Neuron (in vitro differentiated cells): ENCODE measurements around the gene TRH.
A peak's percentile ranks its signal among the peaks of the same experiment; 100 is the strongest.

Experiments used
- H2AFZ ChIP-seq: one replicate; pipeline ENCODE4 v1.6.1; 2013; ENCODE audit warnings: low read depth, mild to moderate bottlenecking, inconsistent platforms, low read length, moderate library complexity
- H3K27me3 ChIP-seq: one replicate; pipeline ENCODE4 v1.6.1; 2013; ENCODE audit warnings: low read length; ENCODE audit not compliant: insufficient read depth
- H3K36me3 ChIP-seq: one replicate; pipeline ENCODE4 v1.6.1; 2013; ENCODE audit warnings: low read length; ENCODE audit not compliant: insufficient read depth
- H3K4me1 ChIP-seq: one replicate; pipeline ENCODE4 v1.6.1; 2013; ENCODE audit warnings: low read length; ENCODE audit not compliant: insufficient read depth
- H3K4me3 ChIP-seq: 2 replicates; pipeline ENCODE4 v1.5.1; 2013; ENCODE audit warnings: mild to moderate bottlenecking, low read length, moderate library complexity
- H3K9me3 ChIP-seq: one replicate; pipeline ENCODE4 v1.6.1; 2013; ENCODE audit warnings: low read length

Gene TRH, protein sequence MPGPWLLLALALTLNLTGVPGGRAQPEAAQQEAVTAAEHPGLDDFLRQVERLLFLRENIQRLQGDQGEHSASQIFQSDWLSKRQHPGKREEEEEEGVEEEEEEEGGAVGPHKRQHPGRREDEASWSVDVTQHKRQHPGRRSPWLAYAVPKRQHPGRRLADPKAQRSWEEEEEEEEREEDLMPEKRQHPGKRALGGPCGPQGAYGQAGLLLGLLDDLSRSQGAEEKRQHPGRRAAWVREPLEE

DNA sequence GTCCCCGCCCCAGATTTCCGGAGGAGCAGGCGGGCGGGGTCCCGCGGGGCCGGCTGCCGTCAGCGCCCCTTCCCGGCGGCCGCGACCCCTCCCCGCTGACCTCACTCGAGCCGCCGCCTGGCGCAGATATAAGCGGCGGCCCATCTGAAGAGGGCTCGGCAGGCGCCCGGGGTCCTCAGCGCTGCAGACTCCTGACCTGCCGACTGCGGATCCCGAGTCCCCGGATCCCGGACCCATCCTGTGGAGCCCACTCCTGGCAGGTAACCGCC is at the start of gene TRH:
TRH (plus strand) TSS at position 157 of the 269 bp plus-strand sequence. CDS start 1,097 bp downstream, outside the sequence.
- no peaks in the 10 kb centered on the region for H3K36me3 ChIP-seq
- H3K9me3 ChIP-seq = no peaks in the 10 kb centered on the region
- H3K27me3 ChIP-seq = peaks cover 72% of the 10 kb centered on the region

DNA sequence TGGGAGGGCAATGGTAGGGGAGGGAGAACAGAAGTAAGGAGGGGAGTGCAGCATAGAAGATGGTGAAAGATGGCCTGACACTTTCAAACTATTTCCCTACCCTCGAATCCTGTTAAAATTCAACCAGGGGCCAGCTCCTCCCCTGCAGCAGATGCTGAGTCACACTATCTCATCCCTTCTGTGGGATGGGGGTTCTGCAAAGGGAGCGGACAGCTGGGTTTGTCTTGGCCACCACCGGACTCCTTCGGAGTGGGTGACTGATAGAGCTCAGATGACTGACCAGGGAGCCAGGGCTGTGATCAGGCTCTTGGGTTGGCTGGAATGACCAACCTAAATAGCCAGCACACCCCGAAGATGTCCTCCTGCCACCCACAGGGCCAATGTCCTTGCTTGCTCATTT is 47.4 kb upstream of the TRH start:
- H3K4me3 ChIP-seq = no peak overlapping the region
- H3K4me1 ChIP-seq = no peaks in the 10 kb centered on the region
- no peak overlapping the region for H2AFZ ChIP-seq
- H3K9me3 ChIP-seq = peaks cover 3% of the 10 kb centered on the region
- H3K27me3 ChIP-seq = no peaks in the 10 kb centered on the region
- H3K36me3 ChIP-seq = no peaks in the 10 kb centered on the region

More for the DNA sequence above, at the start of gene TRH:
- H2AFZ ChIP-seq = peak within 1 kb of the TSS; percentile 39
- H3K4me1 ChIP-seq = peaks cover 14% of the 10 kb centered on the region
- peak within 1 kb of the TSS; percentile 31 for H3K4me3 ChIP-seq

DNA sequence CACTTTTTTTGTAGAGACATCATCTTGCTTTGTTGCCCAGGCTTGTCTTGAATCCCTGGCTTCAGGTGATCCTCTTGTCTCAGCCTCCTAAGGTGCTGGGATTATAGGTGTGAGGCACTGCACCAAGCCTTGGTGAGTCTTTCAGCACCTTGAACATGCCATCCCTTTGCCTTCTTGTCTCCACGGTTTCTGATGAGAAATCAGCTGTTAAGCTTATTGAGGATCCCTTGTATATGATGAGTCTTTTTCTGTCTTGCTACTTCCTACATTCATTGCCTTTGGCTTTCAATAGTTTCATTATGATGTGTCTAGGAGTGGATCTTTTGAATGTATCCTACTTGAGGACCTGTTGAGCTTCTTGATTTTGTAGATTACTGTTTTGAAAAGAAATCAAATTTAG is 45.1 kb upstream of the TRH start:
- Histone ChIP-seq H3K4me1 (no peaks in the 10 kb centered on the region), H3K27me3 (no peaks in the 10 kb centered on the region), H3K36me3 (no peaks in the 10 kb centered on the region), H3K4me3 (no peak overlapping the region), H2AFZ (no peak overlapping the region), H3K9me3 (peaks cover 3% of the 10 kb centered on the region)

DNA sequence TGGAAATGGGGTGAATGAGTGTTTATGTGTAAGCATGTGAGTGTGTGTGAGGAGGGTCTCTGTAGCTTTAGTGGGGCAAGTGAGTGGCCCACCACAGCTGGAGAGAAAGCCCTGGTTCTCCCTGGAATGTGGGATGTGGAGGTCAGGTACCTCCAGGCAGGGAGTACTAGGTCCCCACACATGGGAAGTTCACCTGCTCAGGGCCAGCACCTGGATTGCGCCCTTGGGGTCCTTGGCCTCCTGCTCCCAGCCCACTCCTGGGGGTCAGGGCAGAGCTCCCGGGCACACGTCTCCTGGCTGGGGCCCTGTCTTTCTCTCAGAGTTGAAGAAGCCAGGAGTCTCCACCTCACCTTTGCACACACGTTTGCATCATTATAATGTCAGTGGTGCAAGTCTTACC is 41.0 kb upstream of the TRH start:
- H3K36me3 ChIP-seq = no peaks in the 10 kb centered on the region
- H3K9me3 ChIP-seq = peaks cover 3% of the 10 kb centered on the region
- peaks cover 7% of the 10 kb centered on the region for H3K4me1 ChIP-seq
- H3K27me3 ChIP-seq = no peaks in the 10 kb centered on the region
- no peak overlapping the region for H2AFZ ChIP-seq
- H3K4me3 ChIP-seq = no peak overlapping the region

DNA sequence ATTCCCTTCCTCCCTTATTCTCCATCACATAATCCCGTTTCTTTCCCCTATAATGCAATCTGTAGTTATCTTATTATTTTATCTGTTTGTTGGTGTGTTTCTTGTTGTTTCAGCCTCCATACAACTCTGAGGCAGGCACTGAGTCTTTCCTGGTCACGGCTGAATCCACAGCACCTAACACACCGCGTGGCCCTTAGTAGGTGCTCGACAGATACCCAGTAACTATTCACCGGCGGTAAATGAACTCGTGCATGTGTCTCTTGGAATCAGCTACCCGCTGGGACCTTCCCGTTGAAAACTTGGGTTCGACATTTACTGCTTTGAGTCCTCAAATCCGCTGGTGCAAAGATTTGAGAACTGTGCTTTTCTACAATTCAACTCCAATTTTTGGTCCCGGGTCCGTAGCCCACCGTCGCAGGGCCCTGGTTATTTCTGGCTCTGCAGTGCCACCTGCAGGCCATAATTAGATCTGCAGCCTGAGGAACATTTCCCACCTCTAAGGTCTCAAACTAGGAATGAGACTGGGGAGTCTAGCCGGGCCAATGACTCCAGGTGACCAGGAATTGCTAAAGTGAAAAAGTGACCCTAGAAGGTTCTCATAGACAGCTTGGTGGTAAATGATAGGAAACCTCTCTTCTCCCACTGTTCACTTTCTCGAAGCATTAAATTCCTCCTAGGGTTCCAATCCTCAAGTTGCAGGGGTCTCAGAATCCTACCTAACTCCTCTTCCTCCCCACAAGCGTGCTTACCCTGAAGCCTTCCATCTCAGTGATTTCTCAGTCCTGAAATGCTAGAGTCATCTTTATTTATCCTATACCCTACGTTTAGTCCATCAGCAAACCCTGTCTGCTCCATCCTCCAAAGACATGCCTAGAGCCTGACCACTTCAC is 40.0 kb upstream of the TRH start:
- no peak overlapping the region for H2AFZ ChIP-seq
- peaks cover 7% of the 10 kb centered on the region for H3K4me1 ChIP-seq
- H3K27me3 ChIP-seq = no peaks in the 10 kb centered on the region
- no peaks in the 10 kb centered on the region for H3K9me3 ChIP-seq
- H3K36me3 ChIP-seq = no peaks in the 10 kb centered on the region
- H3K4me3 ChIP-seq = no peak overlapping the region

DNA sequence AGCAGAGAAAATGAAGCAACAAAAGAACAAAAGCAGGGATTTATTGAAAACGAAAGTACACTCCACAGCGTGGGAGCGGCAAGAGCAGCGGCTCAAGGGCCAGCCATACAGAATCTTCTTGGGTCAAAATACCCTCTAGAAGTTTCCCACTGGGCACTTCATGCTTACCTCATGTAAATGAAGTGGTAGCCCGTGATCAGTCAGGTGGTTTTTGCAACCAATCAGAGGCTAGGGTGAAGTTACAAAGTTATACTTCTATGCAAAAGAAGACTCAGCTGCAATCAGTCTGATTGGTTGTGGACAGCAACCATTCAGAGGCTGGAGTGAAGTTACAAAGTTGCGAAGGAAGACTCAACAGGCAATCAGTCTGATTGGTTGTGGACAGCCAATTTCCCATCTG is 37.8 kb upstream of the TRH start:
- Histone ChIP-seq H3K4me3 (peak overlapping the region; percentile 12), H3K9me3 (no peaks in the 10 kb centered on the region), H3K27me3 (no peaks in the 10 kb centered on the region), H3K36me3 (no peaks in the 10 kb centered on the region), H2AFZ (peak overlapping the region; percentile 42), H3K4me1 (peaks cover 7% of the 10 kb centered on the region)

DNA sequence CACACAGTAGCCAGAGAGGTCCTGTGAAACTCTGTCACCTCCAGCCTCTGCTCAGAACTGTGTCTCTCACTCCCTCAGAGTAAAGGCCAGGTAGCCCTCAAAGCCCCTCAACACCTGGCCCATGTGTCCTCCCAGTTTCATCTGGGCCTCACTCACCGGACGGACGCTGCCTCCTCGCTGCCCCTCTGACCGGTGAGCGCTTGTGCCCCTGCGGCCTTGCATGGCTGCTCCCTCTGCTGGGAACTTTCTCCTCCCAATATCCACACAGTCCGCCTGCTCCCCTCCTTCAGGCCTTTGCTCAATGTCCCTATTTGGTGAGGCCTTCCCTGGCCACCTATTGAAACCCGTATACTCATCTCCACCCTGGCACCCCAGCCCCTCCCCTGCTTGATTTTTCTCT is 36.8 kb upstream of the TRH start:
- peaks cover 7% of the 10 kb centered on the region for H3K4me1 ChIP-seq
- H3K4me3 ChIP-seq = no peak overlapping the region
- H3K36me3 ChIP-seq = no peaks in the 10 kb centered on the region
- no peaks in the 10 kb centered on the region for H3K27me3 ChIP-seq
- H2AFZ ChIP-seq = no peak overlapping the region
- H3K9me3 ChIP-seq = no peaks in the 10 kb centered on the region

DNA sequence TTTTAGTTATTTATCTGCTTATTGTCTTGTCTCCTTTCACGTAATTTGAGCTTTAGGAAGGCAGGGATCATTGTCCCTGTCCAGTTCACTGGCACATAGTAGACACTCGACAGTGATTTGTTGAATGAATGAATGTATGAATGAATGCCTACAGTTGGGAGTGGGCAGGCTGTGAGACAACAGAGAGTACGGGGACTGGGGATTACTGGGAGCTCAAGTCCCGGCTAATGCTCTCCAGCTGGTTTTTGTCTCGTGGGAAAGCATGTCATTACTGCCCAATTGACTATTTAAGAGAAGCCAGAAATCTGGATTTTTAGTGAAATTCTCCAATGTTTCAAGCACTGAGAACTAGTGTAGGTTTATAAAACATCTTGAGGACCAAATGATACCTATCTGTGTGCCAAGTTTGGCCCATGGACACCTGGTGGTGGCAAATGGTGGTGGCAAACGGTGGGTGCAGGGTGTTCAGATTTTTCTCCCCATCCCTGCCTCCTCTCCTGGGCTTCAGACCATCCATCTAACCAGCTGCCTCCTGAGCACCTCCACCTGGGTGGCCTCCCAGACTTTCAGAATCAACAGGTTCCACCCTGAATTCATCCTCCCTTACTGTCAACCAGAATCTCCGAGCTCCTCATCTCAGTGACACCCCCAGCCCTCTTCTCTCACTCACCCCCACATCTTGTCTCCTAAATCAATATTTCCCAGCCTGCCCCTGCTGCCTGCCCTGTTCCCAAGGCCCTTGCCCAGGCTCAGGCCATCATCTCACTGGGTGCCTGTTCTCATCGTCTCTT is 36.2 kb upstream of the TRH start:
- H3K4me1 ChIP-seq = peaks cover 7% of the 10 kb centered on the region
- no peak overlapping the region for H3K4me3 ChIP-seq
- no peak overlapping the region for H2AFZ ChIP-seq
- H3K36me3 ChIP-seq = no peaks in the 10 kb centered on the region
- H3K27me3 ChIP-seq = no peaks in the 10 kb centered on the region
- no peaks in the 10 kb centered on the region for H3K9me3 ChIP-seq

DNA sequence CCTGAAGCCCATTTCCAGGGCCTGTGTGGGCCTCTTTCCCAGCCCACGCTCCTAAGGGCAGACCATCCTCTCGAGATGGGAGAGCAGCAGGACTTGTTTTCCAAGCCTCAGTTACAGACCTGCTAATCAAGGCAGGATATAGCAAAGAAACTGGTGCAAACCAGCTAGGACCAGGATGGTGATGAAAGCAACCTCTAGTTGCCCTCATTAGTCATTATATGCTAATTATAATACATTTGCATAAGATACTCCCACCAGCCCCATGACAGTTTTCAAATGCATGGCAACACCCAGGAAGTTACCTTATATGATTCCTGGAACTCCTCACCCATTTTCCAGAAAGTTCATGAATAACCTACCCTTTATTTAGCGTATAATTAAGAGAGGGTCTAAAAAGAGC is 34.4 kb upstream of the TRH start:
- H3K9me3 ChIP-seq = no peaks in the 10 kb centered on the region
- no peaks in the 10 kb centered on the region for H3K27me3 ChIP-seq
- H3K4me1 ChIP-seq = peaks cover 7% of the 10 kb centered on the region
- H2AFZ ChIP-seq = no peak overlapping the region
- no peak overlapping the region for H3K4me3 ChIP-seq
- H3K36me3 ChIP-seq = no peaks in the 10 kb centered on the region

DNA sequence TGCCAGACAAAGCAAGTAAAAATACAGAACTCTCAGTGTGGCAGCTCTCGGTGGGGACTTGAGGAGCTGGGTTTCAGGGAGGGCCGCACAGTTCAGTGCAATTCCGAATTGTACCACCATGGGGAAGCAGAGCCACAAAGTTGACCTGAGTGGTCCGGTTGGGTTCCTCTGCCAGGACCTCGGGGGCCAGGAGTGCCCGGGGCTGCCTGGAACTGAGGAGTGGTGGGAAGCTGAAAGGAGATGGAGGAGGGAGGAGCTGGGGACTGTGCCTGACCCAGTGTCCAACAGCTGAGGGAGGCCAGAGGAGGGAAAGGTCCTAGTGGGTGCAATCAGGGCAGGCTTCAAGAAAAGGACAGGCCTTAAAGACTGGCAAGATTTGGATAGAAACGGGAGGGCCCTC is 32.2 kb upstream of the TRH start:
- Histone ChIP-seq H3K27me3 (no peaks in the 10 kb centered on the region), H3K4me1 (no peaks in the 10 kb centered on the region), H3K4me3 (no peak overlapping the region), H2AFZ (no peak overlapping the region), H3K9me3 (peaks cover 3% of the 10 kb centered on the region), H3K36me3 (no peaks in the 10 kb centered on the region)

DNA sequence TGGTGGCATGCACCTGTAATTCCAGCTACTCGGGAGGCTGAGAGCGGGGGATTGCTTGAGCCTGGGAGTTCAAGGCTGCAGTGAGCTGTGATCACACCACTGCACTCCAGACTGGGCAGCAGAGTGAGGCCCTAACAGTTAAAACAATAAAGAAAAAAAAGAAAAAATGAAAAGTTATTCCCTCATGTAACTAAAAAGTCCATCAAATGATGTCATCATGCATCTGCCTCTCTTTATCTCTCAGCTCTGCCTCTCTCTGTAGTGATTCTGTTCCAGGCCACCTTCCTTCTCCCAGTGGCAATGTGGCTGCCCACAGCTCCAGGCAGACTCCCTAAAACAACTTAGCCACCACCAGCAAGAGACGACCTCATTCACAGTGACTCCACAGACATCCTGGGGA is 31.5 kb upstream of the TRH start:
- H3K4me1 ChIP-seq = no peaks in the 10 kb centered on the region
- no peaks in the 10 kb centered on the region for H3K27me3 ChIP-seq

DNA sequence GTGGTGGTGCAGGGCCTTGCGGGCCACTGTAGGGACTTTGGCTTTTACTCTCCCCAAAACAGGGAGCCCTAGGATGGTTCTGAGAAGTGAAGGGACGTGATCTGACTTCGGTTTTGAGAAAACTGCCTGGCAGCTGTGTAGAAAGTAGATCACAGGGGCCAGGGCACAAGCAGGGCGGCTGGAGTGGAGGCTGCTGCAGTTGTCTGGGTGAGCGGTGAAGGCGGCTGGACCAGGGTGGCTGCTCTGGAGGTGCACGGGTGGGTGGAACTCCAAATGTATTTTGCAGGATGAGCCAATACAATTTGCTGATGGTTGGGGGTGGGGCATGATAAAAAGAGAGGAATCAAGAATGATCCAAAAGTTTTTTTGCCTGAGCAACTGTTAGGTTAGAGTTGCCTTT is 29.8 kb upstream of the TRH start:
- H3K27me3 ChIP-seq = no peaks in the 10 kb centered on the region
- no peak overlapping the region for H3K4me3 ChIP-seq
- H3K4me1 ChIP-seq = no peaks in the 10 kb centered on the region
- no peak overlapping the region for H2AFZ ChIP-seq
- peaks cover 3% of the 10 kb centered on the region for H3K9me3 ChIP-seq
- no peaks in the 10 kb centered on the region for H3K36me3 ChIP-seq

More for the DNA sequence above, 31.5 kb upstream of the TRH start:
- H2AFZ ChIP-seq = no peak overlapping the region
- H3K36me3 ChIP-seq = no peaks in the 10 kb centered on the region
- peaks cover 3% of the 10 kb centered on the region for H3K9me3 ChIP-seq
- no peak overlapping the region for H3K4me3 ChIP-seq

DNA sequence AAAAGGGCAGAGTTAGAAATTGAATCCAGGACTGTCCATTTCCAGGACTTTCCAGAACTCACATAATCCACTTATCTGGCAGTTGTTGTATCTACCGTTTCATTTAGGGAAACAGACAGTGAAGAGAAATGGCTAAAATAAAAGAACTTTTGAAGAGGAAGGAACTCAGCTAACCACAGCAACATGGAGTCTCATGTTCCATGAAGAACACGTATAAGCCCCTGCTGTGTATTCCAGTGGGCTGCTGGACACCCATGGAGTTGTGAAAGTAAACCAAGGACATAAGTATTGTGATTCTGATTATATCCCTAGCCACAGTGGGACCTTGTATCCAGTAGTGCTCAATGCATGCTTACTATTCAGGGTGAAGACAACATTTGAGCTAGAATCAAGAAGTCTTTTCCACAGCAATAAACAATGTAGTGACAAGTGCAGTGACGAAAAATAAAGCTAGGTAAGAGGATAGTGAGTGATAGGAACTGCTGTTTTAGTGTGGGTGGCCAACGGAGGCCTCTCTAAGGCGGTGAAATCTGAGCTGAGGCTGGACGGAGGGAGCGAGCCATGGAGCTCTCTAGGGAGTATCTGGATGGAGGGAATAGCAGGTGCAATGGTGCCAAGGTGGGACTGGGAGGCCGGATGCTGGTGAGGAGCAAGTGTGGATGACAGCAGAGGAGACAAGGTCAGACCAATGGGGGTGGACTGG is 26.8 kb upstream of the TRH start:
- no peak overlapping the region for H2AFZ ChIP-seq
- no peaks in the 10 kb centered on the region for H3K36me3 ChIP-seq
- H3K9me3 ChIP-seq = peaks cover 3% of the 10 kb centered on the region
- no peak overlapping the region for H3K4me3 ChIP-seq
- H3K27me3 ChIP-seq = no peaks in the 10 kb centered on the region
- peaks cover under 1% of the 10 kb centered on the region for H3K4me1 ChIP-seq
